Measurements from ENCODE around the gene RPUSD1.

DNA sequence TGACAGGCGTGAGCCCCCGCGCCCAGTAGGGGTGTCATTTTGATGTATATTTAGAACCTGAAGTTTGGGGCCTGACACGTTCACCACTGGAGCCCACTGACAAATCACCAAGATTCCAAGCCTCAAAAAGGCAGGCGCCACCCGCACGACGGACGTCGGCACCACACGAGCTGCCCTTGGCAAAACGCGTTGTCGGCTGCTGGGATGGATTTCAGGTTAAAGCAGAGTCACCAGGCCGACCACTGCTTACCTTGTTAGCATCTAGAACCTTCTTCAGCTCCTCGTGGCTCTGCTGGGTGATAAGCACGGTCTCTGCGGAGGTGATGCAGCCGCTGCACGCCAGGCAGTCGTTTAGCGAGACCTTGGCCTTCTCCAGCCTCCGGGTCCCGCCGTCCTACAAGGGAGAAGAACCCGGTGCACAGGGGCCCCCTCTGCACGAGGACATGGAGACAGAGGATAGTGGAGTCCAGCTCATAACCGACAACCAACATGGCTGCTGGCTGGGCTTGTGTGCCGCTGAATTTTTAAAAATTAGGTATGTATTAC, 51.2 kb downstream of the RPUSD1 start:
- TF ChIP-seq, protein P1, sequence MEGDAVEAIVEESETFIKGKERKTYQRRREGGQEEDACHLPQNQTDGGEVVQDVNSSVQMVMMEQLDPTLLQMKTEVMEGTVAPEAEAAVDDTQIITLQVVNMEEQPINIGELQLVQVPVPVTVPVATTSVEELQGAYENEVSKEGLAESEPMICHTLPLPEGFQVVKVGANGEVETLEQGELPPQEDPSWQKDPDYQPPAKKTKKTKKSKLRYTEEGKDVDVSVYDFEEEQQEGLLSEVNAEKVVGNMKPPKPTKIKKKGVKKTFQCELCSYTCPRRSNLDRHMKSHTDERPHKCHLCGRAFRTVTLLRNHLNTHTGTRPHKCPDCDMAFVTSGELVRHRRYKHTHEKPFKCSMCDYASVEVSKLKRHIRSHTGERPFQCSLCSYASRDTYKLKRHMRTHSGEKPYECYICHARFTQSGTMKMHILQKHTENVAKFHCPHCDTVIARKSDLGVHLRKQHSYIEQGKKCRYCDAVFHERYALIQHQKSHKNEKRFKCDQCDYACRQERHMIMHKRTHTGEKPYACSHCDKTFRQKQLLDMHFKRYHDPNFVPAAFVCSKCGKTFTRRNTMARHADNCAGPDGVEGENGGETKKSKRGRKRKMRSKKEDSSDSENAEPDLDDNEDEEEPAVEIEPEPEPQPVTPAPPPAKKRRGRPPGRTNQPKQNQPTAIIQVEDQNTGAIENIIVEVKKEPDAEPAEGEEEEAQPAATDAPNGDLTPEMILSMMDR (conservative IDR thresholded peaks at IDR 0.05; ENCODE audit: low read depth, low read length): no peak
- TF ChIP-seq EZH2 (IDR thresholded peaks at IDR 0.05; ENCODE audit: borderline replicate concordance, low read depth, low read length, poor library complexity, severe bottlenecking): no peak

Data from A673 (cell line).